HEK293T (cell line): ENCODE data around the gene NINJ1.

Experiments used
- ARNT ChIP-seq: fragments of 450-650 bp; IDR thresholded peaks from 2 replicates; pipeline ENCODE4 v1.6.1; 2017; ENCODE audit warnings: mild to moderate bottlenecking
- BHLHE40 ChIP-seq: fragments of 450-650 bp; IDR thresholded peaks from 2 replicates; pipeline ENCODE4 v1.6.1; 2016; ENCODE audit warnings: mild to moderate bottlenecking, moderate library complexity, borderline replicate concordance
- CTBP1 ChIP-seq: fragments of 450-650 bp; IDR thresholded peaks from 2 replicates; pipeline ENCODE4 v1.6.1; 2016; ENCODE audit warnings: borderline replicate concordance
- ELF4 ChIP-seq: fragments of 450-650 bp; IDR thresholded peaks from 2 replicates; pipeline ENCODE4 v1.6.1; 2017; ENCODE audit warnings: antibody characterized with exemption
- FOXA1 ChIP-seq: fragments of 450-650 bp; IDR thresholded peaks from 2 replicates; pipeline ENCODE4 v1.6.1; 2016; ENCODE audit warnings: mild to moderate bottlenecking
- FOXK2 ChIP-seq: fragments of 450-650 bp; IDR thresholded peaks from 2 replicates; pipeline ENCODE4 v1.6.1; 2016; ENCODE audit warnings: mild to moderate bottlenecking
- NFRKB ChIP-seq: fragments of 450-650 bp; IDR thresholded peaks from 2 replicates; pipeline ENCODE4 v1.6.1; 2016; ENCODE audit warnings: mild to moderate bottlenecking, moderate library complexity
- TARDBP ChIP-seq: fragments of 450-650 bp; IDR thresholded peaks from 2 replicates; pipeline ENCODE4 v1.6.1; 2016

DNA sequence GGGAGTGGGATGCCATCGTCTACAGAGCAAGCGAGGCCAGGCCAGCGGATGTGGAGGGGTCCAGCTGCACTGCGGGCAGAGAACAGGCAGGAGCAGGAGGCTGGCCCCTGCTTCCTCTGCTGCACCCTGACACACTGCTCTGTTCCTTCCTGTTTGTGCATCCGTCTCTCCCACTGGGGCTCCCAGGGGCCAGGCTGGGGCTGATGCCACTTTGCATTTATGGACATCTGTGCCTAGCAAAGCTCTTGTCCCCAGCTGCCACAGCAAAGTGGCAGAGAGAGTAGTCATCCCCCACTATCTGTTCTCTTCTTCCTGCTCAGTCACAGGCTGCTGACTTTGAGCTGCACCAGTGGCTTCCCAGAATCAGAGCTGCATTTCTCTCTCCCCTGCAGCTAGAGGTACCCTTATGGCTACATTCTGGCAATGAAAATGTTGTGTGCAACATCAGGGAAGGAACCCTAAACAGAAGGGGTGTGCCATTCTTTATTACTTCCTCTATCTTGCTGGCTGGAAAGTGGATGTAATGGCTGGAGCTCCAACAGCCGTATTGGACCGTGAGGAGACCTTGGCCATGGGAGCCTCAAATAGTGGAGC lies 4.2 kb upstream of the NINJ1 start:
- TF ChIP-seq TARDBP, result no peak
- TF ChIP-seq CTBP1, result no peak
- no peak for TF ChIP-seq BHLHE40
- TF ChIP-seq FOXK2, result no peak
- TF ChIP-seq NFRKB, result no peak
- TF ChIP-seq ARNT, result no peak
- TF ChIP-seq FOXA1, result no peak
- TF ChIP-seq ELF4, result no peak
